ENCODE results near the gene PLTP. TPM values are rescaled to one million over a fixed set of nuclear protein-coding genes. Genes with fewer than 3 reads are reported as not detected.

PLTP gene
- total and polyA plus RNA-seq, 2 donors (not counting 3 experiments of a cell fraction or from before 2014, with no cell fraction given) = 62.1 to 118 TPM

- H2AFZ ChIP-seq (ENCODE audit: low read depth, low read length) = no peak overlapping the region
- H4K20me1 ChIP-seq (replicated peaks; ENCODE audit: control insufficient read depth, extremely low read depth, insufficient read depth, low read length) = no peaks in the 10 kb centered on the region
- no peak overlapping the region for H3K4me3 ChIP-seq (replicated peaks in 1 of 3; ENCODE audit: insufficient read depth in 1 of 3, low read depth in 1 of 3, low read length in 3 of 3)
- intact Hi-C loops (cut with micrococcal nuclease) = no loop called here
- H3K9me1 ChIP-seq (replicated peaks; ENCODE audit: control insufficient read depth, extremely low read depth, insufficient read depth, low read length) = no peaks in the 10 kb centered on the region
- no peak overlapping the region for H3K4me2 ChIP-seq (ENCODE audit: insufficient read depth, low read length)
- dilution Hi-C loops (cut with MboI; ENCODE audit: extremely low pct_ligation_motif_present, low sequenced_read_pairs) = no loop called here
- peaks cover 9% of the 10 kb centered on the region for H3K79me2 ChIP-seq (ENCODE audit: control insufficient read depth, insufficient read depth, low read length)
- no peaks in the 10 kb centered on the region for H3K9me3 ChIP-seq (replicated peaks; ENCODE audit: control insufficient read depth, insufficient read depth, low read length)
- ChIA-PET POLR2A (no interaction called here), CTCF (interaction anchor here (1.0 to 1.9 kb wide), 3 partner anchors 18 to 118 kb away, joined by 3 to 5 read pairs (median 5); no protein-coding TSS in a partner anchor)
- H3K4me1 ChIP-seq (ENCODE audit: control insufficient read depth, extremely low read depth, insufficient read depth, low read length) = peaks cover 5% of the 10 kb centered on the region
- no peaks in the 10 kb centered on the region for H3K27me3 ChIP-seq (ENCODE audit: control insufficient read depth in 2 of 2, insufficient read depth in 2 of 2, low read length in 2 of 2)
- no peak for DNase-seq (ENCODE audit: low read depth, low spot score)
- no peak for FAIRE-seq
- TF ChIP-seq CTCF (IDR thresholded peaks at IDR 0.05; ENCODE audit: extremely low read depth in 1 of 2, insufficient read depth in 1 of 2, low read depth in 1 of 2, low read length in 2 of 2) = no peak
- TF ChIP-seq POLR2AphosphoS5 (IDR thresholded peaks at IDR 0.05; ENCODE audit: insufficient read depth, low read depth, low read length) = no peak
- TF ChIP-seq MYC (IDR thresholded peaks at IDR 0.05; ENCODE audit: low read depth, low read length) = no peak
- TF ChIP-seq MAX (IDR thresholded peaks at IDR 0.05; ENCODE audit: insufficient read depth, insufficient read length) = no peak
- TF ChIP-seq EZH2 (IDR thresholded peaks at IDR 0.05; ENCODE audit: borderline replicate concordance, low read depth, low read length, severe bottlenecking) = no peak
- peaks cover 0 to 6% of the 10 kb centered on the region in 2 experiments for H3K36me3 ChIP-seq (ENCODE audit: control insufficient read depth in 2 of 2, extremely low read depth in 1 of 2, insufficient read depth in 2 of 2, low read length in 2 of 2)
- no TSS peak for BruUV-seq (replicated peaks)
- no peak overlapping the region for H3K27ac ChIP-seq (ENCODE audit: insufficient read depth, low read depth, low read length)
- H3K9ac ChIP-seq (replicated peaks; ENCODE audit: extremely low read depth, insufficient read depth, low read length) = no peak overlapping the region
These were observed 59.6 kb downstream of the PLTP start for GRCh38 chr20:45852326-45852725.

- no peak overlapping the region for H3K4me2 ChIP-seq (ENCODE audit: insufficient read depth, low read length)
- no peaks in the 10 kb centered on the region for H3K27me3 ChIP-seq (ENCODE audit: control insufficient read depth in 2 of 2, insufficient read depth in 2 of 2, low read length in 2 of 2)
- no peak overlapping the region for H3K4me3 ChIP-seq (replicated peaks in 1 of 3; ENCODE audit: insufficient read depth in 1 of 3, low read depth in 1 of 3, low read length in 3 of 3)
- peaks cover 0 to 8% of the 10 kb centered on the region in 2 experiments for H3K36me3 ChIP-seq (ENCODE audit: control insufficient read depth in 2 of 2, extremely low read depth in 1 of 2, insufficient read depth in 2 of 2, low read length in 2 of 2)
- peaks cover 3% of the 10 kb centered on the region for H3K4me1 ChIP-seq (ENCODE audit: control insufficient read depth, extremely low read depth, insufficient read depth, low read length)
- H3K9me1 ChIP-seq (replicated peaks; ENCODE audit: control insufficient read depth, extremely low read depth, insufficient read depth, low read length) = no peaks in the 10 kb centered on the region
- no TSS peak for BruUV-seq (replicated peaks)
- H3K9me3 ChIP-seq (replicated peaks; ENCODE audit: control insufficient read depth, insufficient read depth, low read length) = no peaks in the 10 kb centered on the region
- H3K79me2 ChIP-seq (ENCODE audit: control insufficient read depth, insufficient read depth, low read length) = peaks cover 6% of the 10 kb centered on the region
- H2AFZ ChIP-seq (ENCODE audit: low read depth, low read length) = no peak overlapping the region
- no peak for DNase-seq (ENCODE audit: low read depth, low spot score)
- no peak for FAIRE-seq
- ChIA-PET CTCF (interaction anchor here (1.0 to 1.4 kb wide), 2 partner anchors 17 to 39 kb away, joined by 3 to 5 read pairs; no protein-coding TSS in a partner anchor), POLR2A (no interaction called here)
- no peak for TF ChIP-seq JUN (IDR thresholded peaks at IDR 0.05; ENCODE audit: borderline replicate concordance, insufficient read depth, insufficient read length, low read depth)
- no peak overlapping the region for H3K27ac ChIP-seq (ENCODE audit: insufficient read depth, low read depth, low read length)
- intact Hi-C loops (cut with micrococcal nuclease) = no loop called here
- H4K20me1 ChIP-seq (replicated peaks; ENCODE audit: control insufficient read depth, extremely low read depth, insufficient read depth, low read length) = no peaks in the 10 kb centered on the region
- dilution Hi-C loops (cut with MboI; ENCODE audit: extremely low pct_ligation_motif_present, low sequenced_read_pairs) = no loop called here
- H3K9ac ChIP-seq (replicated peaks; ENCODE audit: extremely low read depth, insufficient read depth, low read length) = no peak overlapping the region
These were observed 60.5 kb downstream of the PLTP start for GRCh38 chr20:45851501-45851900.
